Measurements from ENCODE around the gene KIZ.

GRCh38 chr20:21259346-21259745, 133.5 kb downstream of the KIZ start:
- TF ChIP-seq EZH2 (IDR thresholded peaks at IDR 0.05) (no peak), CTCF (IDR thresholded peaks at IDR 0.05) (no peak), EZH2phosphoT487 (IDR thresholded peaks at IDR 0.05) (no peak)
